ENCODE results near the gene E2F4.

E2F4 gene

DNA sequence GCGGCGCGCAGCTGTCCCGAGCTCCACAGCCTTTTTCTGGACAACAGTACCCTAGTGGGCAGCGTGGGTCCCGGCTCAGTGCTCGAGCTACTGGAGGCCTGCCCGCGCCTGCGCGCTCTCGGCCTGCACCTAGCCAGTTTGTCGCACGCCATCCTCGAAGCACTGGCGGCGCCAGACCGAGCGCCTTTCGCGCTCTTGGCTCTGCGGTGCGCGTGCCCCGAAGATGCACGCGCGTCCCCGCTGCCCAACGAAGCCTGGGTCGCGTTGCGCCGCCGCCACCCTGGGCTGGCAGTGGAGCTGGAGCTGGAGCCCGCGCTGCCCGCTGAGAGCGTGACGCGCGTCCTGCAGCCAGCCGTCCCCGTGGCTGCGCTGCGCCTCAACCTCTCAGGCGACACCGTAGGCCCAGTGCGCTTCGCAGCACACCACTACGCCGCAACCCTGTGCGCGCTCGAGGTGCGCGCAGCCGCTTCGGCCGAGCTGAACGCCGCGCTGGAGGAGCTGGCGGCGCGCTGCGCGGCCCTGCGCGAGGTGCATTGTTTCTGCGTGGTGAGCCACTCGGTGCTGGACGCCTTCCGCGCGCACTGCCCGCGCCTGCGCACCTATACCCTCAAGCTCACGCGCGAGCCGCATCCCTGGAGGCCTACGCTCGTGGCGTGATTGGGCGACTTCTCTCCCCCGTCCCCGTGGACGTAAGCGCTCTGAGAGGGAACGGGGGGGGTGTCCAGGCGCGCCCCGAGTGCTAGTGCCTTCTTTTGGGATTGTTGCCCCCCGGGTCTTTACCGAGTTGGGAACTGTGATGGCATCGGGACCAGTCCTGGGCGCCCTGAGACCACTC is 28.6 kb upstream of the E2F4 start:
- H3K4me1 ChIP-seq, result peaks cover 12% of the 10 kb centered on the region
- TF ChIP-seq, protein P1, sequence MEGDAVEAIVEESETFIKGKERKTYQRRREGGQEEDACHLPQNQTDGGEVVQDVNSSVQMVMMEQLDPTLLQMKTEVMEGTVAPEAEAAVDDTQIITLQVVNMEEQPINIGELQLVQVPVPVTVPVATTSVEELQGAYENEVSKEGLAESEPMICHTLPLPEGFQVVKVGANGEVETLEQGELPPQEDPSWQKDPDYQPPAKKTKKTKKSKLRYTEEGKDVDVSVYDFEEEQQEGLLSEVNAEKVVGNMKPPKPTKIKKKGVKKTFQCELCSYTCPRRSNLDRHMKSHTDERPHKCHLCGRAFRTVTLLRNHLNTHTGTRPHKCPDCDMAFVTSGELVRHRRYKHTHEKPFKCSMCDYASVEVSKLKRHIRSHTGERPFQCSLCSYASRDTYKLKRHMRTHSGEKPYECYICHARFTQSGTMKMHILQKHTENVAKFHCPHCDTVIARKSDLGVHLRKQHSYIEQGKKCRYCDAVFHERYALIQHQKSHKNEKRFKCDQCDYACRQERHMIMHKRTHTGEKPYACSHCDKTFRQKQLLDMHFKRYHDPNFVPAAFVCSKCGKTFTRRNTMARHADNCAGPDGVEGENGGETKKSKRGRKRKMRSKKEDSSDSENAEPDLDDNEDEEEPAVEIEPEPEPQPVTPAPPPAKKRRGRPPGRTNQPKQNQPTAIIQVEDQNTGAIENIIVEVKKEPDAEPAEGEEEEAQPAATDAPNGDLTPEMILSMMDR (IDR thresholded peaks at IDR 0.05), result no peak
- H3K27ac ChIP-seq, result peak overlapping the region; percentile 74
- H3K27me3 ChIP-seq (ENCODE audit: control insufficient read depth, insufficient read depth, low read length), result no peaks in the 10 kb centered on the region
- H3K4me2 ChIP-seq (ENCODE audit: low read length), result peak overlapping the region; percentile 76
- no peaks in the 10 kb centered on the region for H3K79me2 ChIP-seq
- no peaks in the 10 kb centered on the region for H3K36me3 ChIP-seq (ENCODE audit: control insufficient read depth, insufficient read depth, low read length)
- H3K9me3 ChIP-seq (ENCODE audit: control insufficient read depth, low read length), result no peaks in the 10 kb centered on the region
- H3K4me3 ChIP-seq (ENCODE audit: low read depth, low read length), result peak overlapping the region; percentile 75
- H2AFZ ChIP-seq, result peak overlapping the region; percentile 80
- H3K9ac ChIP-seq, result no peak overlapping the region

DNA sequence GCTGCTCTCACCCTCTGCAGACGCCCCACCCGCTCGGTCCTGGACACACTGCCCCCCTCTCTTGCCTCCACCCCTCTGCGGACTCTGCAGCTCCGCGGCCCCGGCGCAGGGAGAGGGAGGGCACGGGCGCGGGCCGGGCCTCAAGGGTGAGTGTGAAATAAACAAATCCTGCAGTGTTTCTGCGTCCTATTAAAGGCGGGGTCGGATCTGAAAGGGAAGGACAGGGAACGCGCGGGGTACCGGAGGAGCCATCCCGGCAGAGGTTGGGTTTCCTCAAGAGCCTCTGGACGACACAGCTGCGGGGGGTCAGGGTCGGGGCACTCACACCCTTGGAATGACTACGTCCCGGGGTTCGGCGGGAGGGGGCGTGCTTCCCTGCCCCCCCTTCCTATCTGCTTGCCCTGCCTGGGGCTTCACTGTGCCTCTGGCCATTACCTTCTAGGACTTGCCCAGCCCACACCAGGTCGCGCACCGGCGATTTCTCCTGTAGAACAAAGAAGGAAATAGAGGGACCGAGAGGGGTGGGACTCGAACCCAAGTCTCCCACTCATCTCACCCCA is 27.9 kb upstream of the E2F4 start:
- H3K4me1 ChIP-seq, result peaks cover 12% of the 10 kb centered on the region
- H3K4me2 ChIP-seq (ENCODE audit: low read length), result peak overlapping the region; percentile 76
- H3K9ac ChIP-seq, result no peak overlapping the region
- peak overlapping the region; percentile 74 for H3K27ac ChIP-seq
- H3K4me3 ChIP-seq (ENCODE audit: low read depth, low read length), result peak overlapping the region; percentile 75
- H3K27me3 ChIP-seq (ENCODE audit: control insufficient read depth, insufficient read depth, low read length), result no peaks in the 10 kb centered on the region
- no peaks in the 10 kb centered on the region for H3K36me3 ChIP-seq (ENCODE audit: control insufficient read depth, insufficient read depth, low read length)
- H2AFZ ChIP-seq, result peak overlapping the region; percentile 80
- TF ChIP-seq, protein P1 (IDR thresholded peaks at IDR 0.05), result no peak
- H3K79me2 ChIP-seq, result no peaks in the 10 kb centered on the region
- H3K9me3 ChIP-seq (ENCODE audit: control insufficient read depth, low read length), result no peaks in the 10 kb centered on the region

DNA sequence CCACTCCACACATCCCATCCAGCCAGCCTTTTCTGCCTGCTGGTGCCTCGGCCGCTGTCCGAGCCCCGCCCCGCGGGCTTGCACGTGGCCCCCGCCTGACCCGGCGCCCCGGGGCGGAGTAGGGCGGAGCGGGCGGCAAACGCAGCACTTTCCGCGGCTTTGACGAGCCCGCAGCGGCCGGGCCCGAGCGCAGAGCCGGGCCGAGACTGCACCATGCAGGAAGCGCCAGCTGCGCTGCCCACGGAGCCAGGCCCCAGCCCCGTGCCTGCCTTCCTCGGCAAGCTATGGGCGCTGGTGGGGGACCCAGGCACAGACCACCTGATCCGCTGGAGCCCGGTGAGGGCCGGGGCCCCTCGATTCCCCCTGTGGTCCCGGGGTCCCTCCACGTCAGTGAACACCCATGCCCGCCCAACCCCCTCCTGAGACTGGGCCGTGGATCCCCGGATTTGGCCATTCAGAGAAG is 27.3 kb upstream of the E2F4 start, which contains the start of gene HSF4:
Gene HSF4 (plus strand): TSS at position 147 of the 463 bp plus-strand sequence. CDS start 67 bp downstream, at position 214.
- Histone ChIP-seq H3K36me3 (ENCODE audit: control insufficient read depth, insufficient read depth, low read length) (no peaks in the 10 kb centered on the region), H2AFZ (peak within 1 kb of the TSS; percentile 80), H3K27me3 (ENCODE audit: control insufficient read depth, insufficient read depth, low read length) (no peaks in the 10 kb centered on the region), H3K9ac (no peak within 1 kb of the TSS), H3K79me2 (no peaks in the 10 kb centered on the region), H3K9me3 (ENCODE audit: control insufficient read depth, low read length) (no peaks in the 10 kb centered on the region), H3K4me2 (ENCODE audit: low read length) (peak within 1 kb of the TSS; percentile 81), H3K4me1 (peaks cover 17% of the 10 kb centered on the region), H3K27ac (peak within 1 kb of the TSS; percentile 74), H3K4me3 (ENCODE audit: low read depth, low read length) (peak within 1 kb of the TSS; percentile 75)
- TF ChIP-seq, protein P1 (IDR thresholded peaks at IDR 0.05), result no peak

DNA sequence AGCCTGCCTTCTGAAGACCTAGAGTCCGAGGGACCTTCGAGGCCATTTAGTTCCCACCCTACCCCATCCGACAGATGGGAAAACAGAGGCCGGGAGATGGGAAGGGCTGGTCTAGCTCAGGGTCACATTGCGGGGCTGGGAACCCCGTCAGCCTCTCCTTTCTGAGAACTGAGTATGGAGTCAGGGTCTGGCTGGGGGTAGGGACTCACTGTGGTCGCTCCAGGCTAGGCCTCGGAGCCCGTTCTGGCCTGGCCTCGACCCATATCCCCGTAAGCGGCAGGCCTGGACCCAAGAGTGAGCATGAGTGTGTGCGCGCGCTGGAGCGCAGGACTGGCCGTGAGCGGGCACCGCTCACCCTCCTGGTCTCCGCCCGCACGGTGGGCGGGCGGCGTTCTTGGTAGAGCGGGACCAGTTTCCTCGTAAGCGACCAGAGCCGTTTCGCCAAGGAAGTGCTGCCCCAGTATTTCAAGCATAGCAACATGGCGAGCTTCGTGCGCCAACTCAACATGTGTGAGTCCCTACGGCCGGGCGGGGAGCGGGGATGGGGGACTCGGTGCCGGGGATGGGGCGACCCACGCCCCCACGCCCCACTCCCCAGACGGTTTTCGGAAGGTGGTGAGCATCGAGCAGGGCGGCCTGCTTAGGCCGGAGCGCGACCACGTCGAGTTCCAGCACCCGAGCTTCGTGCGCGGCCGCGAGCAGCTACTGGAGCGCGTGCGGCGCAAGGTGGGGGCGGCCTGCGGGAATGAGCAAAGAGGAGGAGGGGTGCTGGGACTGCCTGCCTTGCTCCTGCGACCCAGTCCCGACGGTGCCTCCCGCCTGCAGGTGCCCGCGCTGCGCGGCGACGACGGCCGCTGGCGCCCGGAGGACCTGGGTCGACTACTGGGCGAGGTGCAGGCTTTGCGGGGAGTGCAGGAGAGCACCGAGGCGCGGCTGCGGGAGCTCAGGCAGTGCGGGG is 26.6 kb upstream of the E2F4 start:
- no peaks in the 10 kb centered on the region for H3K27me3 ChIP-seq (ENCODE audit: control insufficient read depth, insufficient read depth, low read length)
- H3K9me3 ChIP-seq (ENCODE audit: control insufficient read depth, low read length), result no peaks in the 10 kb centered on the region
- H3K4me1 ChIP-seq, result peaks cover 20% of the 10 kb centered on the region
- no peaks in the 10 kb centered on the region for H3K79me2 ChIP-seq
- peak overlapping the region; percentile 52 for H3K27ac ChIP-seq
- H2AFZ ChIP-seq, result peak overlapping the region; percentile 73
- TF ChIP-seq, protein P1 (IDR thresholded peaks at IDR 0.05), result no peak
- no peak overlapping the region for H3K9ac ChIP-seq
- peak overlapping the region; percentile 81 for H3K4me2 ChIP-seq (ENCODE audit: low read length)
- H3K4me3 ChIP-seq (ENCODE audit: low read depth, low read length), result peak overlapping the region; percentile 75
- H3K36me3 ChIP-seq (ENCODE audit: control insufficient read depth, insufficient read depth, low read length), result no peaks in the 10 kb centered on the region
